Measurements from ENCODE around the gene FGR. TPM values are rescaled to one million over a fixed set of nuclear protein-coding genes. Genes with fewer than 3 reads are reported as not detected.
A peak's percentile ranks its signal among the peaks of the same experiment; 100 is the strongest.

Gene FGR
- total and polyA plus RNA-seq, 2 experiments from 2014 or later: 0.53 to 0.56 TPM

GRCh38 chr1:27606708-27607238 lies 28.2 kb downstream of the FGR start (continued):
- TF ChIP-seq ZNF462 (CRISPR knock-in tag; IDR thresholded peaks at IDR 0.05): no peak

DNA sequence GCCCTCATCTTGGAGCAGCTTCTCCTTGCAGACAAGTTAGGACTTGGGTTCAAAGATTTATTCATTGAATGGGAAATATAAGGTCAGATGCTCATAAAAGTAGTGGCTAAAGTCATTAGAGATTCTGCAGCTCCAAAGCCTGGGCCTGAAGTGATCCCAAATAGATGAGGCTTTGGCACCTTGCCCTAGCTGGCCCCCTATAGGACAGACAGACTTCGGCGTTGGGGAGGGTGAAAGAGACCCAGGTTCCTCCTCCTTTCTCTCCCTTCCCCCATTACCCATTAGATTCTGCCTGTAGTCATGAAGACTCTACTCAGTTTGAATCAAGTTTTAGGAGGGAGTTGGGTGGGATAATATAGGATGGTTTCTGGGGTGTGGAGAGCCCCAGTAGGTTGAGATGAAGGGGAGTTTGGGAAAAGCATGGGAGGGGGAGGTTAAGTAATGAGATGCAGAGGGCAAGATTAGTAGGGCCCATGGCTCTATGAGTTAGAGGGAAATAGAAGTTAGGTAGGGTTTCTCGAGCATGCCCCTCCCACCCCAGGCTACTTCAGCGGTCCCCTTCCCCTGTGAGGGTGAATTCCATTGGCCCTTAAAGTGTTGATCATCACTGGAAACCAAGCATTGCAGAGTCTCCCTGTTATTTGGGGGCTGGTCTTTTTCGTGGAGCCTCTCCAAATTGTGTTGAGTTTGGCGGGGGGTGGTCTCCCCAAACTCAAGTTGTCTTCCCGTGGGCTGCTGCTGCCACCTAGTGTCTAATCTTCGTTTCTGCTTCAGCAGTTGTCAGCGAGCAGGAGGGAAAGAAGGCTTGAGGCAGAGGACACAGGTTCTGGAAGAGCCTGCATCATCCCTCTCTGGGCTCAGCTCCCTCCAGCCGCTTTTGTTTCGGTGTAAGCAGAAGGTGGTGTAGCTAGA lies 28.9 kb downstream of the FGR start:
- H3K4me3 ChIP-seq: peak overlapping the region; percentile 44
- H3K4me3 Mint-ChIP-seq: peak overlapping the region; percentile 89
- TF ChIP-seq ETS1 (IDR thresholded peaks at IDR 0.05): no peak
- TF ChIP-seq, protein P1, sequence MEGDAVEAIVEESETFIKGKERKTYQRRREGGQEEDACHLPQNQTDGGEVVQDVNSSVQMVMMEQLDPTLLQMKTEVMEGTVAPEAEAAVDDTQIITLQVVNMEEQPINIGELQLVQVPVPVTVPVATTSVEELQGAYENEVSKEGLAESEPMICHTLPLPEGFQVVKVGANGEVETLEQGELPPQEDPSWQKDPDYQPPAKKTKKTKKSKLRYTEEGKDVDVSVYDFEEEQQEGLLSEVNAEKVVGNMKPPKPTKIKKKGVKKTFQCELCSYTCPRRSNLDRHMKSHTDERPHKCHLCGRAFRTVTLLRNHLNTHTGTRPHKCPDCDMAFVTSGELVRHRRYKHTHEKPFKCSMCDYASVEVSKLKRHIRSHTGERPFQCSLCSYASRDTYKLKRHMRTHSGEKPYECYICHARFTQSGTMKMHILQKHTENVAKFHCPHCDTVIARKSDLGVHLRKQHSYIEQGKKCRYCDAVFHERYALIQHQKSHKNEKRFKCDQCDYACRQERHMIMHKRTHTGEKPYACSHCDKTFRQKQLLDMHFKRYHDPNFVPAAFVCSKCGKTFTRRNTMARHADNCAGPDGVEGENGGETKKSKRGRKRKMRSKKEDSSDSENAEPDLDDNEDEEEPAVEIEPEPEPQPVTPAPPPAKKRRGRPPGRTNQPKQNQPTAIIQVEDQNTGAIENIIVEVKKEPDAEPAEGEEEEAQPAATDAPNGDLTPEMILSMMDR (conservative IDR thresholded peaks at IDR 0.05; ENCODE audit: low read depth in 2 of 2): peak; percentile 90 to 97
- TF ChIP-seq POLR2AphosphoS5 (IDR thresholded peaks at IDR 0.05; ENCODE audit: low read depth): no peak
- no peak overlapping the region; the same call in 1 of the 2 replicates for H2AFZ ChIP-seq
- peaks cover 15% of the 10 kb centered on the region for H3K79me2 ChIP-seq (replicated peaks; ENCODE audit: insufficient read depth)
- no peaks in the 10 kb centered on the region for H3K36me3 ChIP-seq (ENCODE audit: insufficient read depth)
- peaks cover 44% of the 10 kb centered on the region for H3K4me1 ChIP-seq (ENCODE audit: insufficient read depth)
- H3K27me3 ChIP-seq (ENCODE audit: insufficient read depth): peaks cover 8% of the 10 kb centered on the region; the same call in 1 of the 2 replicates
- peaks cover 42% of the 10 kb centered on the region for H3K4me1 Mint-ChIP-seq
- ATAC-seq (peak; percentile 18), DNase-seq (ENCODE audit: low spot score) (peak; percentile 89)
- peak overlapping the region; percentile 84; the same call in 1 of the 2 replicates for H3K27ac Mint-ChIP-seq
- peaks cover 12% of the 10 kb centered on the region for H4K20me1 ChIP-seq (replicated peaks; ENCODE audit: insufficient read depth)
- H3K36me3 Mint-ChIP-seq (ENCODE audit: low read depth): no peaks in the 10 kb centered on the region; the same call in 2 of the 3 replicates
- peaks cover 8% of the 10 kb centered on the region; the same call in 1 of the 2 replicates for H3F3A ChIP-seq (replicated peaks; ENCODE audit: low read depth)
- no peak overlapping the region for H3K27ac ChIP-seq (ENCODE audit: low read depth)
- peaks cover 29% of the 10 kb centered on the region for H3K27me3 Mint-ChIP-seq (ENCODE audit: insufficient read depth, low read depth, poor library complexity)
- H3K4me2 ChIP-seq: peak overlapping the region; percentile 94
- H3K9me3 Mint-ChIP-seq: no peaks in the 10 kb centered on the region
- no peaks in the 10 kb centered on the region for H3K9me2 ChIP-seq (ENCODE audit: insufficient read depth)

Data from GM23338 (cell line).